Stimulated activated CD4-positive, alpha-beta T cell treated with anti-CD3 and anti-CD28 coated beads, Interleukin-4, amount 100 ng/mL, for 4 hours (primary cell): Measurements from ENCODE around the gene CASKIN1.
A peak's percentile ranks its signal among the peaks of the same experiment; 100 is the strongest.
"Not testable (repeated sequence)": the region's sequence is repeated elsewhere in the genome, so short reads cannot be mapped to it uniquely, and the experiment has no call there.

Experiments
- DNase-seq, 2 experiments: peaks; one replicate each; pipeline ENCODE4 v3.0.0-alpha.2; 2020

The CASKIN1 gene

DNA sequence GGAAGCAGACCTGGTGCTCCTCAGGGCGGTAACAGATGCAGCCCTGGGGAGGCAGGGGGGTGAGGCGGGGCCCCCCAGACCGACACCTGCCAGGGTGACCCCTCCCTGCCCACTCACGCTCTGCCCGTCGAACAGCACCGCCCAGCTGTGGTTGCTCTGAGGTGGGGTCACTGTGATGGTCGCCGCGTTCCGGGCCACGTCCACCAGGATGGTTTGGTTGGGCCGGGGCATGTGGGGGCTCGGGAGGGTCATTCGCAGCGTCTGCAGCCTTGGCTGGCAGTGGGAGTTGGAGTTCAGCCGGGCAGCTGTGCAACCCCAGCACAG lies 13.6 kb upstream of the CASKIN1 start:
- DNase-seq: no peak

DNA sequence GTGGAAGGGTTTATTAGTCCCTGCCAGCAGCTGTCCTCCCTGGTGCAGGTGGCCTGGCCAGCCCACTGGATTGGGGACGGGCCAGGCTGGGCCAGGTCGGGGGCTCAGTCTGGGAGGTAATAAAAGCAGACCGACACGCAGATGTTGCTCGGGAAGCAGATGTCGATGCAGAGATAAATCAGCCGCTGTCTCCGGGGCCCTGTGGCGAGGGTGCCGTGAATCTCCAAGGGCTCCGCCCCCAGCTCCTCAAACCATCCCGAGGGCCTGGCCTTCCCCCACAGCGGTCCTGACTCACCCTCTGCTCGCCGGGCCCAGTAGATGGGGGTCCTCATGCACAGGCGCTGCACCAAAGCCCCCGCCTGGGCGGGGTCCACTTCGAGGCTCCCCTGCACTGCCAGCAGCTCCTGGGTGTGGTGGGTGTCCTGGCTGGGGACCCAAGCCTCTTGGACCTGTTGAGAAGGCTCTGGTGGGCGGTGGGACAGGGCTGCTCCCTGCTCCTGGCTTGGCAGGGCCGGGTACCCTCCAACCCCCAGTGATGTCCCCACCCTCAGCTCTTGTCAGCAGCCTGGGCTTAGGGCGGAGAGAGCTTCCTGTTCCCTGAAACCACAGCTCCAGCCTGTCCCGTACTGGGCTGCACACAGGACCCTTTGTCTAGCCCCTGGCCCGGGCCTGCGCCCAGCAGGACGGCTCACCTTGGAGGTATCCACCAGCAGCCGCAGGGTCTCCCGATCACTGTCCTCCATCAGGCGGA lies 13.0 kb upstream of the CASKIN1 start:
- DNase-seq: no peak

DNA sequence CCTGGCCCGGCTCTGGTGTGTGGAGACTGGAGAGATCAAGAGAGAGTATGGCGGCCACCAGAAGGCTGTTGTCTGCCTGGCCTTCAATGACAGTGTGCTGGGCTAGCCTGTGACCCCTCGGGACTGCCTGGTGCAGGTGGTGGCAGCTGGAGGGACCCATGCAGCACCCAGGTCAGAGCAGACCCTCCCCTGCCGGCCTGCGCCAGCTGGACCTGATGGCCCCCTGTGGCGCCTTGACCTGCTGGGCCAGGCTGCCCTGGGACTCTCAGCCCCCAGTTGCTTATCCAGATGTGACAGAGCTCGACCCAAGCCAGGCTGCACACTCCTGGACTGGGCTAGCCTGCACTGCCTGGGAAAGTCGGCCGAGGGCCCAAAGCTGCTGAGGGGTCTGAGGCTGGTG lies 12.4 kb upstream of the CASKIN1 start:
- DNase-seq: no peak

DNA sequence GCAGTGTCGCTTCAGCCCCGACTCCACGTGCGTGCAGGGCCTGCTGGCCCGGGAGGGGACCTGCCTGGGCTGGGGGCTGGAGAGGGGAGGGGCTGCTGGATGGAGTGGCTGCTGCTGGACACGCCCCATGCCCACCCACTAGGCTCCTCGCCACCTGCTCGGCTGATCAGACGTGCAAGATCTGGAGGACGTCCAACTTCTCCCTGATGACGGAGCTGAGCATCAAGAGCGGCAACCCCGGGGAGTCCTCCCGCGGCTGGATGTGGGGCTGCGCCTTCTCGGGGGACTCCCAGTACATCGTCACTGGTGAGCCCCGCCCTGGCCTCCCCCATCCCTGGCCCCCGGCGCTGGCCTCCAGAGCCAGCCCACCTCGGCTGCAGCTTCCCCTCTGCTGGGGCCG lies 11.9 kb upstream of the CASKIN1 start:
- DNase-seq: no peak

DNA sequence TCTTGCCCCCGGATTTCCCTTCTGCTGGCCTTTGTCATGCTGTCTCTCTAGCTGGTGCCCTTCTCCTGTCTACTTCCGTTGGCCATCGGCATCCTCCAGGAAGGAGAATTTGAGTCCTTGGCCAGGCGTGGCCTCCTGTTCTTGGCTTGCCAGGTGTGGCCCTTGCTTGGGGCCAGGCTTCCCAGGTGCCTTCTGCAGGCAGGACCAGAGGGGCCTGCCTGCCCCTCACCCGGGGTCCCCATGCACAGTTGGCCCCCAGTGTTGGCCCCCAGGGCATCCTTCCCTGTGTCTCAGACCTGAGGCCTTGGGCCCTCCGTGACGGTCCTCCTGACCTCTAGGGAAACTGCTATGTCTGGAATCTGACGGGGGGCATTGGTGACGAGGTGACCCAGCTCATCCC lies 11.5 kb upstream of the CASKIN1 start:
- no peak for DNase-seq

DNA sequence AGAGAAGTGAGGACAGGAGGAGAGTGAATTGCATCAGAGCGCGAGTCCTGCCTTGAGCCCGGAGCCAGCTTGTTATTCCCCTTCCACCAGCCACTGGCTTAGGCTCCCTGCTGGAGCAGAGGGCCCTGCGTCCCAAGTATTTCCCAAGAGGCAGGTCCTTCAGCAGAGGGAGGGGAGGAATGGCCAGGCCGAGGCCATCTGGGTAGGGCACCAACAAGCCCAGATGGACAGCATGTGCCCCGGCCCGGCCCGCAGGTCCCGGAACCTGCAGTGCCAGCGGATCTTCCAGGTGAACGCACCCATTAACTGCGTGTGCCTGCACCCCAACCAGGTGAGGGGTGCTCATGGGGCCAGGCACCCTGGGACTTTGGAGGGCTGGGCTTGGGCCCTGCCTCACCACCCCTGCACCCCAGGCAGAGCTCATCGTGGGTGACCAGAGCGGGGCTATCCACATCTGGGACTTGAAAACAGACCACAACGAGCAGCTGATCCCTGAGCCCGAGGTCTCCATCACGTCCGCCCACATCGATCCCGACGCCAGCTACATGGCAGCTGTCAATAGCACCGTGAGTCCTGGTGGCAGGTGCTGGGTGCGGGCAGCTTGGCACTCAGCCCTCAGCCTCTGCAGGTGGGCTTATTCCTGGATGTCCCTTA lies 10.5 kb upstream of the CASKIN1 start:
- DNase-seq: no peak

DNA sequence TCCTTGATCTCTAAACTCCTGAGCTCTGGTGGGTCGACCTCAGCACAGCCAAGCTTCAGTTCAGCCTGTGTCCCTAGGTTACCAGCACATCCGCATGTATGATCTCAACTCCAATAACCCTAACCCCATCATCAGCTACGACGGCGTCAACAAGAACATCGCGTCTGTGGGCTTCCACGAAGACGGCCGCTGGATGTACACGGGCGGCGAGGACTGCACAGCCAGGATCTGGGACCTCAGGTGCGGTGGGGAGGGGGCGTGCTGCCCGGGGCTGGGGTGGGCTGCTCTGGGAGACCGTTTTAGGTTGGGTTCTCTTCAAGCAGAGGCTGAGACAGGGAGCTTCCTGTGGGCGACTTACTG lies 10.0 kb upstream of the CASKIN1 start:
- DNase-seq: no peak

DNA sequence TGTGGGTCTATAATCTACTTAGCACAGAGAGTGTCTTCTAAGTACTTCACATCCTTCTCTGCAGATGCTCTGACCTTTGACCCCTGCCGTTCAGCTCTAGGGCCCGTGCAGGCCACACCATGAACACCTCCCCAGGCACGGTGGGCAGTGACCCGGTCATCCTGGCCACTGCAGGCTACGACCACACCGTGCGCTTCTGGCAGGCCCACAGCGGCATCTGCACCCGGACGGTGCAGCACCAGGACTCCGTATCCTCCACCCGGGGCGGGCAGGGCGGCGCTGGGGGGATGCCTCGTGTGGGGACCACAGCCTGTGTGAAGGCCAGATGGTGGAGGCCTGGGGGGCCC lies 9.5 kb upstream of the CASKIN1 start:
- DNase-seq: peak in 1 of 2 experiments; percentile 28

DNA sequence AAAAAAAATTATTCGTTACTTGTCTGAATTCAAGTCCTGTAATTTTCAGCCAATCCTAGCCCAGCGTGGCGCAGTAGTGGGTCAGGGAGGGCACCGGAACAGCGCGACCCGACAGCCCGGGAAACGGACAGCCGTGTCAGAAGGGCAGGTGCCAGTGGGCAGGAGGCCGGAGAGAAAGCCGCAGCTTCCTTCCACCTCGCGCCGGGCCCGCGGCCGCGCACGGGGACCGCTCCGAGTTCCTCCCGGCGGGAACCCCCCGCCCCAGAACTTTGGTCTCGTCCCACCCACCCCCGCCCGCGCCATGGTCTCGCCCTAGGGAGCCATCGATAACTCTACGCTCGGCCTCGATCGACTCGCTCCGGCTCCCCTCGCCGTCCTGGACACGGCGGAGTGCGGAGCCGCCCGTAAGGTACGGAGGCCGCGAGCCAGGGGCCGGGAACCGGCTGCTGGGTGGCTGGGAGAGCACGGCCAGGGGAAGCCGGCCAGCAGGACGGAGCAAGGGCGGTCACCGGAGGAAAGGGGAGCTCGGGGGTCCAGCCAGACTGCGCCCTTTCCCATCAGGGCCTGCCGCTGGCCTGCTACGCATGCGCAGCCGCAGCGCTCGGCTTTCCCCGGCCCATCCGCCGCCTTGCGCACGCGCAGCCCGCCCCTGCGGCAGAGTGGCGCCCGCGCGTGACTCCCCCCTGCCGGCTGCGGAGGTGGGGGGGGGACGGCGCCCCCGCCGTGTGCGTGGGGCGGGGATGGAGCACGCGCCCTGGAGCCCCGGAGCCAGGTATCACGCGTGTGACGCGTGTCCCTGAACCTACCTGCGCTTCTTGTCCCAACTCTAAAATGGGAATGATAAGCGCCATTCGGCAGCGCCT lies 8.9 kb upstream of the CASKIN1 start, which contains the start of gene MLST8:
TSS of gene MLST8 (plus strand) at position 351 of the 863 bp plus-strand sequence. CDS start 632 bp downstream, outside the sequence.
- DNase-seq: peak; percentile 89 to 91

DNA sequence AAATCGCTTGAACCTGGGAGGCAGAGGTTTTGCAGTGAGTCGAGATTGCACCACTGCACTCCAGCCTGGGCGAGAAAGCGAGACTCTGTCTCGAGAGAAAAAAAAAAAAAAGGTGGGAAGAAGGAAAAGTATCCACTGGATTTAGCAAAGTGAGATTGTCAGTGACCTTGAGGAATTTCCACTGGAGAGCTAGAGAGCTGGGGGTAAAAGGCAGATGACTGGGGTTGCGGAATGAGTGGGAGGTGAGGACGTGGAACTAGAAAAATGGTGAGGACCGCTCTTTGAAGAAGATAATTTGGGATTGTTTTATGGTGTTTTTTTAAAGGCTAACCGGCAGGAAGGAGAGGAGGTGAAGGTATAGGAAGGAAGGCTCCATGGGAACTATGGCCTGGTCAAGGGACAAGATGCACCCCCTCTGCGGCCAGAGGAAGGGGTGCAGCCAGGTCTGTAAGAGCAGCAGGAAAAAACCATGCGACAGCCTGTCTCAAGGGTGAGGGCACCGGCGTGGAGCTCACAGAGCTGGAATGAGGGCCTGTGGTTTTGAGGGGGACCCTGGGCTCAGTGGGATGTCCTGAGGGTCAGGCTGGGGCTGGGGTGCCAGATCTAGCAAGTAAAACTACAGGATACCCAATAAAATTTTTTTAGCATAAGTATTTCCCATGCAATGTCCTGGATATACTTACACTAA lies 8.2 kb upstream of the CASKIN1 start:
- no peak for DNase-seq

DNA sequence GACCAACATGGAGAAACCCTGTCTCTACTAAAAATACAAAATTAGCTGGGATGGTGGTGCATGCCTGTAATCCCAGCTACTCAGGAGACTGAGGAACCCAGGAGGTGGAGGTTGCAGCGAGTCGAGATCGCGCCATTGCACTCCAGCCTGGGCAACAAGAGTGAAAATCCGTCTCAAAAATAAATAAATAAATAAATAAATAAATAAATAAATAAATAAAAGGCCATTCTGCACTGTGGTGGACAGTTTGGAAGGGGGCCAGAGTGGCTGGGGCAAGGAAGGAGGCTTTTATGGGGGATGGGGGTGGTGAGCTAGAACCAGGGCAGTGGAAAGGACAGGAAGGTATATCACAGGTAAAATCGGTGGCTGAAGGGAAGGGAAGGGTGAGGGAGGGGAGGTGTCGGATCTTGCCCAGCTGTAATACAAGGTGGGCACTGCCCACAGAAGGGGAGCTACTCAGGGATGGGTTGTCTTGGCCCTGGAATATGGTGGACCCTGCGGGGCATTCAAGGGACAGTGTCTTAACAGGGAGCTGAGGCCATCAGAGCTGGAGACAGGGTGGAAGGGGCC lies 6.8 kb upstream of the CASKIN1 start:
- DNase-seq: not testable (repeated sequence)

DNA sequence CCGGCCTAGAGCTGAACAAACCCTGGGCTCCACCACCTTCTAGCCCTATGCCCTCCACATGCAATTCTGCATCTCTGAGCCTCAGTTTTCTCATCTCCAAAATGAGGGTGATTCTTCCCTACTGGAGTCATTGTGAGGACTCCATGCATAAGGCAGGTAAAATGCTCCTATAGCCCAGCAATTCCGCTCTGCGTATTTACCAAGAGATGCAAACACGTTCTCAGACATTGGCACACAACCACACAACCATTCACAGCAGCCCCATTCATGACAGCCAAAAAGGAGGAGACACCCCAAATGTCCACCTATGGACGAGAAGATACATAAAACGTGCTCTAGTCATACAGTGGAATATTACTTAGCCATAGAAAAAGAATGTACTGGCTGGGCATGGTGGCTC lies 3.9 kb upstream of the CASKIN1 start:
- no peak for DNase-seq

DNA sequence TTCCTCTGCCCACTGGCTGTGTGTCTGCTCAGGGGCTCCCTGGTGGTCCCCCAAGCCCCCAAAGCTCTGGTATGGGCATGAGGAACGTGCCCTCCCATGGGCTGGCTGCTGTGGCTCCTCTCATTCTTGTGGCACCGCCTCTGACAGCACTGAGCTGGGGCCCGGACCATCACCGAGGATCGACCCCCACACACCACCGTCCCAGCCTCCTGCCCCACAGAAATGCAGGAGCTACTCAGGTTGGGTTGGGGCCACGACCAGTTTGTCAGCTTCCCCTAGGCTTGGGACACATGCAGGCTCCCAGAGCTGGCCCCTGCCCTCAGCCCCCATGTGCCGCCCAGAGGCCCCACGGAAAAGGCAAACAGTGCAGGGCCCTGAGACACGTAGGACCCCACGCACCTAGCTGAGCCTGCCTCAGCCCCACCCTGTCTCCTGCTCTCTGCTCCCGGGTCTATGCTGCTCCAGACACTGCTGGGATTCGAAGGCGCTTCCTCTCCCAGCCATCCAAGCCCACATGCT lies 3.3 kb upstream of the CASKIN1 start:
- no peak for DNase-seq

DNA sequence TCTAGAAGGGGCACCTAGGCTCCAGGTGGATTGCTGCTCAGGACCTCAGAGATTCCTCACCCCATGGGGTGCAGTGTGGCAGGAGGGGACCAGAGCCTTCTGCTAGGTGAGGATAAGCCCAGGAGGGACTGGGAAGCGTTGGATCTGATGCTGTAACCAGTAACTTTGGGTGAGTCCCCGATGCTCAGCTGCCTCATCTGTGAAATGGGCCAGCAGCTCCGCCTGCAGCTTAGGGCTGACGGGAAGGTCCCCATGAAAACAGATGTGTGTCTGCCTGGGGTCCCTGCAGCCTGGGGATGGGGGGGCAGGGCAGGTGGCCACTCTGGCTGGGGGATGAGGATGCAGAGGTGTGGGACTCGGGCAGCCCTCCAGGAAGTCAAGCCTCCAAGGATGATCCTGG lies 2.7 kb upstream of the CASKIN1 start:
- DNase-seq: no peak

DNA sequence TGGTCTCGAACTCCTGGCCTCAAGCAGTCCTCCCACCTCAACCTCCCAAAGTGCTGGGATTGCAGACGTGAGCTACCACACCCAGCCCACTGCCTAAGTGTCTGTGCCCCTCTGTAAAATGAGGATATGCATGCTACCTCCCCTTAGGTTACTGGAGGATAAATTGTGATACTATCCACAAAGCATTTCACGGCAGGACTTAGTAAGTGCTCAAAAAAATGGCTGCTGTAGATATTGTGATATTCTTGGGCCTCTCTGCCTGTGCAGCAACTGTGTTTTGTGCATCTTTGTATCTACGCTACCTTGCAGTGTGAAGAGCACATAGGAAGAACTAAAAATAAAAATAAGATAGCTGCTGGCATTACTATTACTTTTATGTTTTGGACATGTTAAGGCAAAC lies 1.9 kb upstream of the CASKIN1 start:
- DNase-seq: no peak

DNA sequence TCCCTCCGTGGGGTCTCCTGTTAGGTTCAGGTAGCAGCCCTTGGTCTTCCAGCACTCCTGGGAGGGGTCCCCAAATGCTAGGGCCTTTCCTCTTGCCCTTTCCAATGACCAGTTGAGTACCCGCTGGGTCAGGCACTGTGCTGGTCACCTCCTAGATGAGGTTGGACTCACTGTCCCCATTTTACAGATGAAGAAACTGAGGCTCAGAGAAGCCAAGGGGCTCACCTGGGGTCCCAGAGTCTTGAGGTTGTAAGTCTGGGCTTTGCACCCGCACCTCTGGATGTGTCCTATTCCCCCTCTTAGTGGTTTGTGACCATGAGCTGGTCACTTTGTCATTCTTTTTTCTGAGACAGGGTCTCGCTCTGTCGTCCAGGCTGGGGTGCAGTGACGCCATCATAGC lies 1.4 kb upstream of the CASKIN1 start:
- DNase-seq: no peak

DNA sequence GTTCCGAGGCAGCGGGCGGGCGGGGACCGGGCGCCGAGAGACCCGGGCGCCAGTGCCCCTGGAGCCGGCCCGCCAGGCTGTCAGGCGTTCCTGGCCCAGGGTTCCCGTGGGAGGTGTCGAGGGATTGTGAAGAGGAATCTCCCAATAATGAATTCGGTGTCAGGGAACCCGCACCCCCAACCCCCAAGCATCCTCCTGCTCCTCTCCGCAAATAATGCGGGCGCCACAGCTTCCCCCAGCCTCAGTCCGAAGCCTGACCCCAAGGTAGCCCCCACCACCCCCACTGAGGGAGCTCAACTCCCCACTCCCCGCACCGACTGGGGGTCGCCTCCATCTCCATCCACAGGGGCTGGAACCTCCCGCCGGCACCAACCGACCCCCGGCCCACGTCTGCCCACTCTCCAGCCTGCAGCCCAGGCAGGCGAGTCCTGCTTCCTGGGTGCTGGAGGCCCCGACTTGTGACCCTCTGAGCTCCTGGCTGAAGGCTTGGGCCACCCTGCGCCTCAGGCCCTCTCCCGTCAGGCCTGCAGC lies 641 bp upstream of the CASKIN1 start:
- no peak for DNase-seq

DNA sequence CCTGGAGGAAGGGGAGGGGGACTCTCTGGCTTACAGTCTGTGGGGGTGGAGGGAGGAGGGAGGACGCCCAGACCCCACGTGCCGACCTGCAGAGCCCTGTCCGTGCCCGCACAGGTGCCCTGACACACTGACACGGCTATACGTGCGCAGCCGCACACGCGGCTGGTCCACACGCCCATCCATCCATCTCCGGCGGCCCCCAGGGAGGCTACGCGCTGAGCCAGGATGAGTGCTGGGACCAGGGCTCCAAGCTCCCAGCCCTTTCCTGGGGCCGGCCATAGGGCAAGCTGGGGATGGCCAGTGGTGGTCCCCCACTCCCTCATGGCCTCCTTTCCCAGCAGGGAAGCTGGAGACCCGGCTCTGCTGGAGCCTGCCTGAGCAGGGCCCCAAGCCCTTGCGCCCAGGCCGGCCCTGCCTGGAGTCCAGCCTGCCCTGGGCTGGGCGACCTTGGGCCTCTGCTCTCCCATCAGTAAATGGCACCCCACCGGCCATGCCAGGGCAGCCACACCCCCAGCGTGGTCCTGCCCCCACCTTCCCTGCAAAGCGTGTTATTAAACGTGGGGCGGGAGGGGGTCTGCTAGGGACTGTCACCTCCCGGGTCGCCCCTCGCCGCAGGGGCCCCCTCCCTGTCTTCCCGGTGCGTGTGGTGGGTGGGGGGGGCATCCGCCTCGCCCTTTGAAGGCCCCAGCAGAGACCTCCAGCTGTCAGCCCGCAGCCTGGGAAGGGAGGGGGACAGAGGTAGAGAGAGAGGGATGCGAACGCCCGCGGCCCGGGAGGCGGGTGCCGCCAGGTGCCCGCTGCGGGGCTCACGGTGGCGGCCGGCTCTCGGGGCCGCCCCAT lies 863 bp downstream of the CASKIN1 start:
- DNase-seq: no peak

DNA sequence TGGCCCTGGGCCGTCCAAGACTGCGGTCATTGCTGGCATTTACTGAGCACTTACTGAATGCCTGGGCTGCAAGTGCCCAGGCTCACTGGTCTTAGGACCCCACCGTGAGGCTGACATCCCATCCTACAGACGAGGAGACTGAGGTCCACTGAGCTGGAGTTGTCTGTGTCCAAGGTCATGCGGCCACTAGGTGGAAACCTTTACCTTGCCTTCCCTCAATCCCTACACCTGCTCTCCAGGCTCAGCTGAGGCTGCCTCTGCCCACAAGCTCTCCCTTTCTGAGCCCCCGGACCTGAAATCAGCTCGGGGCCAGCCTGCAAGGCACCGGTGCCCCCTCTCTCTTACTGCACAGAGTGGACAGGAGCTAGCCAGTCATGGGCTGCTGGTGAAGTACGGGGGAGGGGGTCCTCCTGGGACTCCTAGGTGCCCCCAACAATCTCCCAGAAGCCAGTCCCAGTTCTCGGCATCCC lies 1.5 kb downstream of the CASKIN1 start:
- DNase-seq: peak in 1 of 2 experiments; percentile 48

DNA sequence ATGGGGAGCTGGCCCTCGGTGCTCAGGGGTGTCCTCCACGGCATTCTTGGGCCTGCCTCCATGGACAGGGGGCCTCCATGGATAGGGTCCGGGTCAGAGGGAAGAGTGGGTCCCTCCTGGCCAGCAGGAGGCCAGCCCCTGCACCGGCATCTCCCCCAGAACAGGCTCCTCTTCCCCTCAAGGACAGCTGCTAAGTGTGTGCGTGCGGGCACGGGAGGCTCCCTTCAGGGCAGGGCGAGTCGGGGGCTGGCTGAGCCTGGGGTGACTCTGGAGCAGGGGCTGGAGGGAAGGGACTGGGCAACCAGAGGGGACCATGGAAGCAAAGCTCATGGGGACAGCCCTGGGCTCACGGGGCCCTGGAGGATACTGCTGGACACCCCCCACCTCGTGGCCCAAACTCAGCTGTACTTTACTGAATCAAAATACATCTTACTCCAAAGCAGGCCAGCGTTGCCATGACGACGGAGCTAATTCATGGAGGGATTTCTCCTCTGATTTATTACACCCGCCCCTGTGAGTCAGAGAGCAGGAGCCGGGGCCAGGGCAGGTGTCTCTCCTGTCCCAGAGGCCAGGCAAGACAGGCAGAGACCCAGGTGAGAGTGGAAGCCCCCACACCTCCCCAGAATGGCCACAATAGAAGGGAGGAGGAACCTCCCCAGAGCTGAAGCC lies 2.1 kb downstream of the CASKIN1 start:
- no peak for DNase-seq

DNA sequence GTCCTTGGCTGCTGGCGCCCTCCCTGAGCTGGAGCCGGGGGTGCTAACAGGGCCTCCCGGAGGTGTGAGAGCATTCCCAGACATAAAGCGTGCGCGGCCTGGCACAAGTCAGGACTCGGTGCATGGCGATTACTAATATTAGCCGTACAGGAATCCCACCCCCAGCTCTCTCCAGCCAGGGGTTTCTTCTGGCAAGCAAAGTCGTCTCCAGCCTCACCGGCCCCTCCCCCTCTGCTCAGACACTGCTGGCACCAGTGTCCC lies 5.0 kb downstream of the CASKIN1 start:
- DNase-seq: no peak
